PFSK-1 (cell line): ENCODE measurements around the gene PITPNM2.

Experiments
- POLR2AphosphoS5 ChIP-seq: IDR thresholded peaks from 2 replicates; pipeline ENCODE4 v1.6.1; 2012; ENCODE audit warnings: low read depth, mild to moderate bottlenecking, control low read depth, low read length, moderate library complexity
- REST ChIP-seq, 2 experiments: IDR thresholded peaks; 2 replicates each; pipeline versions ENCODE4 v1.6.1 to v1.8.0; 2011 to 2012; ENCODE audit warnings: low read depth in 2 of 2, low read length in 2 of 2, control low read depth in 1 of 2, inconsistent platforms in 1 of 2, mild to moderate bottlenecking in 1 of 2, moderate library complexity in 1 of 2; ENCODE audit not compliant: insufficient read depth in 1 of 2

GRCh38 chr12:123149501-123150274 is 1.2 kb downstream of the PITPNM2 start:
- TF ChIP-seq POLR2AphosphoS5 (no peak), REST (IDR thresholded peaks at IDR 0.05; ENCODE audit: insufficient read depth in 1 of 2, low read depth in 2 of 2, low read length in 2 of 2) (no peak)
